ENCODE results near the gene SGIP1. TPM values are rescaled to one million over a fixed set of nuclear protein-coding genes. Genes with fewer than 3 reads are reported as not detected.

Gene SGIP1
- total and polyA plus RNA-seq, 7 donors, result under 0.01 to 14.1 (median 7.3) TPM; not detected in 1

DNA sequence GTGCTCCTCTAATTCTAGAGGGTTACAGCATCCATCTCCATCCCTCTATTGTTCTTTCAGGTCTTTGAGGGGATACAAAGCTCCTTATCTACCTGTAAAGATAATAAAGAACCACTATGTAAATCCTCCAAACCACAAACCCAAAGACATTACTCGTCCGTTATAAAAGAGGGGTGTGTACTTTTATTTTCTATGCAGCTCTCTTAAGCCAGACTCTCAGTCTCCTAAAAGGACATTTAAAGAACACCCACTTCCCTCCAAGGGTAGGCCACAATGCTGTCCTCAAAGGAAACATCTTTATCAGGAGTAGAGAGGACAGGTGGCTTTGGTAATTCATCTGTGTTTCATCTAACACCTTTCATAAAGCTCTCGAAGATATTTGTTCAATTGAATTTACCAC is 150.4 kb downstream of the SGIP1 start:
- no peaks in the 10 kb centered on the region for H3K36me3 ChIP-seq
- intact Hi-C loops (cut with DNase I), result no loop called here
- no peak for DNase-seq
- H3K9me3 ChIP-seq, result no peaks in the 10 kb centered on the region
- no peaks in the 10 kb centered on the region for H3K4me1 ChIP-seq
- WGBS, 2 donors, result 22 to 30% methylated on average over 3 of the region's 3 CpGs
- TF ChIP-seq POLR2AphosphoS5 (IDR thresholded peaks at IDR 0.05) (no peak), EP300 (IDR thresholded peaks at IDR 0.05) (no peak), POLR2A (IDR thresholded peaks at IDR 0.05) (no peak), CTCF (IDR thresholded peaks at IDR 0.05) (no peak)
- no peaks in the 10 kb centered on the region for H3K27me3 ChIP-seq
- no peak overlapping the region for H3K27ac ChIP-seq
- no peak overlapping the region for H3K4me3 ChIP-seq

DNA sequence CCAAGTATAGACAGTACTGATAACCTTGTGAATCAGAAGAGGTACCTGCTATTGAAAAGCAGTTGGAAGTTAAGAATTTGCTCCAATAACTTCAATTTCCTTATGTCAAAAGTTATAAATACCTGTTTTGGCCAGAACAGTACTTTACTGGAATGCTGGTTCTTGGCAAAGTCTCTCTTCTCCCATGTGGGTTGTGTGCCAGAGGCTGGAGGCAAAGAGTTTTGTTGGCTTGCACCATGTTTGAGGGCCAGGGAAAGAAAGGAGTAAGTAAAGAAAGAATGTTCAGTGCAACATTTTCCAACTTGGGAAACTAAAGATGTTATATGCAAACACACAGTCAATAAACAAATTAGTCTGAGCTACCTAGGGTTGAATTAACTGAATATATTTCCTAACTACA is 151.3 kb downstream of the SGIP1 start:
- H3K27me3 ChIP-seq, result no peaks in the 10 kb centered on the region
- DNase-seq, result no peak
- H3K4me3 ChIP-seq, result no peak overlapping the region
- no peak overlapping the region for H3K27ac ChIP-seq
- TF ChIP-seq POLR2A (IDR thresholded peaks at IDR 0.05) (no peak), CTCF (IDR thresholded peaks at IDR 0.05) (no peak), EP300 (IDR thresholded peaks at IDR 0.05) (no peak), POLR2AphosphoS5 (IDR thresholded peaks at IDR 0.05) (no peak)
- no peaks in the 10 kb centered on the region for H3K36me3 ChIP-seq
- H3K4me1 ChIP-seq, result no peaks in the 10 kb centered on the region
- H3K9me3 ChIP-seq, result no peaks in the 10 kb centered on the region
- intact Hi-C loops (cut with DNase I), result no loop called here

GRCh38 chr1:66685670-66686069 is 151.7 kb downstream of the SGIP1 start:
- intact Hi-C loops (cut with DNase I), result no loop called here
- H3K4me3 ChIP-seq, result no peak overlapping the region
- H3K27me3 ChIP-seq, result no peaks in the 10 kb centered on the region
- WGBS, 2 donors, result 94% methylated on average over 1 of the region's 1 CpG
- H3K9me3 ChIP-seq, result no peaks in the 10 kb centered on the region
- H3K36me3 ChIP-seq, result no peaks in the 10 kb centered on the region
- no peak for DNase-seq
- TF ChIP-seq POLR2A (IDR thresholded peaks at IDR 0.05), result no peak
- TF ChIP-seq EP300 (IDR thresholded peaks at IDR 0.05), result no peak
- no peak for TF ChIP-seq POLR2AphosphoS5 (IDR thresholded peaks at IDR 0.05)
- no peak for TF ChIP-seq CTCF (IDR thresholded peaks at IDR 0.05)
- no peak overlapping the region for H3K27ac ChIP-seq
- no peaks in the 10 kb centered on the region for H3K4me1 ChIP-seq

GRCh38 chr1:66686406-66686805 is 152.5 kb downstream of the SGIP1 start:
- Histone ChIP-seq H3K4me3 (no peak overlapping the region), H3K27me3 (no peaks in the 10 kb centered on the region), H3K36me3 (no peaks in the 10 kb centered on the region), H3K27ac (no peak overlapping the region), H3K9me3 (no peaks in the 10 kb centered on the region), H3K4me1 (no peaks in the 10 kb centered on the region)
- no peak for TF ChIP-seq POLR2A (IDR thresholded peaks at IDR 0.05)
- no peak for TF ChIP-seq EP300 (IDR thresholded peaks at IDR 0.05)
- no peak for TF ChIP-seq POLR2AphosphoS5 (IDR thresholded peaks at IDR 0.05)
- no peak for TF ChIP-seq CTCF (IDR thresholded peaks at IDR 0.05)
- DNase-seq, result no peak
- intact Hi-C loops (cut with DNase I), result no loop called here
- 89 to 93% methylated on average over 3 of the region's 3 CpGs for WGBS, 2 donors

- no peaks in the 10 kb centered on the region for H3K27me3 ChIP-seq
- intact Hi-C loops (cut with DNase I), result no loop called here
- no peaks in the 10 kb centered on the region for H3K4me1 ChIP-seq
- TF ChIP-seq POLR2A (IDR thresholded peaks at IDR 0.05), result no peak
- TF ChIP-seq POLR2AphosphoS5 (IDR thresholded peaks at IDR 0.05), result no peak
- no peak for TF ChIP-seq CTCF (IDR thresholded peaks at IDR 0.05)
- TF ChIP-seq EP300 (IDR thresholded peaks at IDR 0.05), result no peak
- no peak for DNase-seq
- H3K36me3 ChIP-seq, result no peaks in the 10 kb centered on the region
- H3K9me3 ChIP-seq, result no peaks in the 10 kb centered on the region
- whole genome bisulfite sequencing, 2 donors, result 87 to 91% methylated on average over 2 of the region's 2 CpGs
- H3K4me3 ChIP-seq, result no peak overlapping the region
- H3K27ac ChIP-seq, result no peak overlapping the region
These were observed 153.4 kb downstream of the SGIP1 start for GRCh38 chr1:66687358-66687757.

Measured in sigmoid colon (tissue), 7 donors.